Trophoblast cell (in vitro differentiated cells and primary cell): Measurements from ENCODE around the gene PSTK.
A peak's percentile ranks its signal among the peaks of the same experiment; 100 is the strongest.

Source experiments
- DNase-seq, 2 donors: peaks; one replicate each; pipeline ENCODE4 v3.0.0-alpha.2; 2016
- H2AFZ ChIP-seq: 2 replicates; pipeline ENCODE4 v1.6.1; 2013; ENCODE audit warnings: low read length, moderate library complexity, mild to moderate bottlenecking; ENCODE audit not compliant: insufficient read depth, poor library complexity
- H2AK5ac ChIP-seq: 2 replicates; pipeline ENCODE4 v1.6.1; 2013; ENCODE audit warnings: mild to moderate bottlenecking, low read length
- H2BK120ac ChIP-seq: 2 replicates; pipeline ENCODE4 v1.6.1; 2013; ENCODE audit warnings: low read length, mild to moderate bottlenecking, moderate library complexity; ENCODE audit not compliant: insufficient read depth, poor library complexity
- H2BK12ac ChIP-seq: 2 replicates; pipeline ENCODE4 v1.6.1; 2013; ENCODE audit warnings: mild to moderate bottlenecking, low read length, moderate library complexity
- H2BK5ac ChIP-seq: 2 replicates; pipeline ENCODE4 v1.6.1; 2013; ENCODE audit warnings: low read length, low read depth, moderate library complexity, mild to moderate bottlenecking; ENCODE audit not compliant: poor library complexity
- H3K14ac ChIP-seq: 2 replicates; pipeline ENCODE4 v1.6.1; 2013; ENCODE audit warnings: mild to moderate bottlenecking, low read length
- H3K18ac ChIP-seq: 2 replicates; pipeline ENCODE4 v1.6.1; 2013; ENCODE audit warnings: mild to moderate bottlenecking, low read length
- H3K23ac ChIP-seq: 2 replicates; pipeline ENCODE4 v1.6.1; 2013; ENCODE audit warnings: low read length
- H3K27ac ChIP-seq: 2 replicates; pipeline ENCODE4 v1.5.1; 2013; ENCODE audit warnings: low read depth, mild to moderate bottlenecking, inconsistent platforms, low read length, moderate library complexity
- H3K27me3 ChIP-seq: 2 replicates; pipeline ENCODE4 v1.6.1; 2013; ENCODE audit warnings: inconsistent platforms, mild to moderate bottlenecking, low read length, moderate library complexity; ENCODE audit not compliant: insufficient read depth
- H3K36me3 ChIP-seq, 2 experiments: 1 replicate in 1 of 2; 2 replicates in 1 of 2; pipeline ENCODE4 v1.6.1; 2013; ENCODE audit warnings: low read length in 2 of 2, mild to moderate bottlenecking in 2 of 2, moderate library complexity in 1 of 2; ENCODE audit not compliant: insufficient read depth in 2 of 2, control insufficient read depth in 1 of 2
- H3K4ac ChIP-seq: 2 replicates; pipeline ENCODE4 v1.6.1; 2013; ENCODE audit warnings: low read depth, mild to moderate bottlenecking, low read length, moderate library complexity
- H3K4me1 ChIP-seq, 2 experiments: 1 replicate in 1 of 2; 2 replicates in 1 of 2; pipeline ENCODE4 v1.6.1; 2013; ENCODE audit warnings: low read length in 2 of 2, mild to moderate bottlenecking in 2 of 2, moderate library complexity in 1 of 2; ENCODE audit not compliant: insufficient read depth in 2 of 2, control insufficient read depth in 1 of 2
- H3K4me2 ChIP-seq: 2 replicates; pipeline ENCODE4 v1.6.1; 2013; ENCODE audit warnings: inconsistent platforms, mild to moderate bottlenecking, low read length, moderate library complexity
- H3K4me3 ChIP-seq: 2 replicates; pipeline ENCODE4 v1.5.1; 2013; ENCODE audit warnings: mild to moderate bottlenecking, low read depth, low read length, inconsistent platforms
- H3K79me1 ChIP-seq: one replicate; pipeline ENCODE4 v1.6.1; 2013; ENCODE audit warnings: low read length
- H3K79me2 ChIP-seq: 2 replicates; pipeline ENCODE4 v1.6.1; 2013; ENCODE audit warnings: low read length, mild to moderate bottlenecking; ENCODE audit not compliant: control insufficient read depth, insufficient read depth, poor library complexity
- H3K9ac ChIP-seq: 2 replicates; pipeline ENCODE4 v1.6.1; 2013; ENCODE audit warnings: mild to moderate bottlenecking, low read length
- H3K9me3 ChIP-seq: 2 replicates; pipeline ENCODE4 v1.6.1; 2013; ENCODE audit warnings: low read depth, mild to moderate bottlenecking, control low read depth, inconsistent platforms, low read length; ENCODE audit not compliant: insufficient read depth
- H4K12ac ChIP-seq: 2 replicates; pipeline ENCODE4 v1.6.1; 2013; ENCODE audit warnings: low read depth, mild to moderate bottlenecking, low read length, moderate library complexity
- H4K8ac ChIP-seq: 2 replicates; pipeline ENCODE4 v1.6.1; 2013; ENCODE audit warnings: low read depth, mild to moderate bottlenecking, low read length, moderate library complexity
- H4K91ac ChIP-seq: one replicate; pipeline ENCODE4 v1.6.1; 2013; ENCODE audit warnings: low read depth, mild to moderate bottlenecking, low read length, moderate library complexity
- WGBS: extraction: QIAGEN DNeasy Blood & Tissue Kit; methylation state at CpG from one replicate; pipeline ENCODE4 v1.1.7; 2013; ENCODE audit warnings: missing lambda C conversion rate; ENCODE audit not compliant: insufficient read length, insufficient coverage; ENCODE audit errors: extremely low coverage; 5-methylcytosine and 5-hydroxymethylcytosine counted together

PSTK gene

DNA sequence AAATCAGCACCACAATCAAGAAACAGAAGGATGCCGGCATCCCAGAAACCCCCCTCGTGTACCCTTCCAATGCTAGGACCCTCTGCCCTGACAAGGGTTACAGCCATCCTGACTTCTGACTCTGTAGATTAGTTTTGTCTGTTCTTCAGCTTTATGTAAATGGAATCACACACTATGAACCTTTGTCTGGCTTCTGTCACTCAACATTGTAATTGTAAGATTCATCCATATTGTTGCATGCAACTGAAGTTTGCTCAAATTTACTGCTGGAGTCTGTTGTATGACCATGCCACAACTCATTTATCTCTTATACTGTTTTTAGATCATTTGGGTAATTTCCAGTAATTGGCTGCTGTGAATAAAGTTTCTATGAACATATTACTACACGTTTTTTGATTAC is 20.0 kb downstream of the PSTK start:
- H3K14ac ChIP-seq: no peak overlapping the region
- no peak overlapping the region for H3K27ac ChIP-seq
- no peak overlapping the region for H4K8ac ChIP-seq
- no peak overlapping the region for H3K23ac ChIP-seq
- no peak overlapping the region for H4K12ac ChIP-seq
- H2AK5ac ChIP-seq: no peak overlapping the region
- no peaks in the 10 kb centered on the region for H3K79me1 ChIP-seq
- no peaks in the 10 kb centered on the region for H3K79me2 ChIP-seq
- no peak overlapping the region for H3K18ac ChIP-seq
- WGBS: no CpG with 5 or more reads among the region's 3 CpGs
- H3K9me3 ChIP-seq: no peaks in the 10 kb centered on the region
- no peak overlapping the region for H2AFZ ChIP-seq
- no peak overlapping the region for H3K4me2 ChIP-seq
- no peak overlapping the region for H2BK5ac ChIP-seq
- DNase-seq: no peak
- no peak overlapping the region for H3K4me3 ChIP-seq
- H4K91ac ChIP-seq: no peak overlapping the region
- H2BK12ac ChIP-seq: no peak overlapping the region
- H2BK120ac ChIP-seq: no peak overlapping the region
- peaks cover 0 to 7% of the 10 kb centered on the region in 2 experiments for H3K36me3 ChIP-seq
- no peak overlapping the region for H3K9ac ChIP-seq
- no peak overlapping the region for H3K4ac ChIP-seq
- H3K4me1 ChIP-seq: no peaks in the 10 kb centered on the region
- no peaks in the 10 kb centered on the region for H3K27me3 ChIP-seq

DNA sequence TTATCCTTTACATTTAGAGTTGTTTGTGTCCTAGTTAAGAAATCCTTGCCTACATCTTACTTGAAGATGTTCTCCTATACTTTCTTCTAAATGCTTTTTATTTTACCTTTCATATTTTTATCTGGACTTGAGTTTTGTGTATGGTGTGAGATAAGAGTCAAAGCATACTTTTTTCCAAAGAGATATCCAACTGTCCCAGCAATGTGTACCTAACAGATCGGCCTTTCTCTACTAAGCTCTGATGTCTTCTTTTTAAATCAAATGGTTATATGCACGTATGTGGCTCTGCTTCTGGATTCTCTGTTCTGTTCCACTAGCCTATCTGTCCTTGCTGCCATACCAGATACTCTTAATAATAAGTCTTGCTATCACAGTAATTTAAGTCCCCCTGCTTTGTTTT is 21.2 kb downstream of the PSTK start:
- Histone ChIP-seq H3K4ac (no peak overlapping the region), H3K9me3 (no peaks in the 10 kb centered on the region), H2AFZ (no peak overlapping the region), H3K79me2 (no peaks in the 10 kb centered on the region), H3K14ac (no peak overlapping the region), H4K8ac (no peak overlapping the region), H4K12ac (no peak overlapping the region), H2BK5ac (no peak overlapping the region), H4K91ac (no peak overlapping the region), H3K18ac (no peak overlapping the region), H3K9ac (no peak overlapping the region), H3K23ac (no peak overlapping the region), H2BK120ac (no peak overlapping the region), H3K4me2 (no peak overlapping the region), H2BK12ac (no peak overlapping the region), H3K79me1 (no peaks in the 10 kb centered on the region), H3K27ac (no peak overlapping the region), H3K4me1 (no peaks in the 10 kb centered on the region), H3K36me3 (peaks cover 0 to 3% of the 10 kb centered on the region in 2 experiments), H3K27me3 (no peaks in the 10 kb centered on the region), H3K4me3 (no peak overlapping the region), H2AK5ac (no peak overlapping the region)
- no CpG with 5 or more reads among the region's 2 CpGs for WGBS
- no peak for DNase-seq

DNA sequence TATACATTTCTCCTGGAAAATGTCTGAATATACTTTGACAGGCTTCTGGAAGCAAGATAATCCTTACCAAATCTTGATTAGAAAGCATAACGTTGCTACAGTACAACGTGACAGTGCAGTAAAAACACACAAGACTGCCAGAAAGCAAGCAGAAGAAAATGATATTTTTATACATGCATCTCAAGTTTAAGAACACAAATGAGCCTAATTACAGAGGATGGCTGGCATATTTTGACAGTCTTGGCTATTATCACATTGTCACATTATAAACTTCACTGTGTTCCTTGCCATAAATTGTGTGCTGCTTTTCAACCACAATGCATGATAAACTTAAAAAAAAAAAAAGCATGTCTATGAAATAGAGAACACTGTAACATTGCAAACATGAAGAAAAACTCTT is 24.1 kb downstream of the PSTK start:
- Histone ChIP-seq H3K9me3 (peaks cover 2% of the 10 kb centered on the region), H2AFZ (no peak overlapping the region), H3K4me2 (no peak overlapping the region), H2BK5ac (no peak overlapping the region), H3K79me2 (peaks cover 11% of the 10 kb centered on the region), H2BK12ac (no peak overlapping the region), H2AK5ac (no peak overlapping the region), H3K27ac (no peak overlapping the region), H2BK120ac (no peak overlapping the region), H3K9ac (no peak overlapping the region), H3K79me1 (peaks cover 7% of the 10 kb centered on the region), H3K4ac (no peak overlapping the region), H3K23ac (no peak overlapping the region), H3K18ac (no peak overlapping the region), H3K14ac (no peak overlapping the region), H3K4me1 (peaks cover 0 to 2% of the 10 kb centered on the region in 2 experiments), H3K27me3 (no peaks in the 10 kb centered on the region), H4K8ac (no peak overlapping the region), H3K36me3 (no peaks in the 10 kb centered on the region), H3K4me3 (no peak overlapping the region), H4K12ac (no peak overlapping the region), H4K91ac (no peak overlapping the region)
- DNase-seq: no peak
- WGBS: no CpG with 5 or more reads among the region's 2 CpGs

DNA sequence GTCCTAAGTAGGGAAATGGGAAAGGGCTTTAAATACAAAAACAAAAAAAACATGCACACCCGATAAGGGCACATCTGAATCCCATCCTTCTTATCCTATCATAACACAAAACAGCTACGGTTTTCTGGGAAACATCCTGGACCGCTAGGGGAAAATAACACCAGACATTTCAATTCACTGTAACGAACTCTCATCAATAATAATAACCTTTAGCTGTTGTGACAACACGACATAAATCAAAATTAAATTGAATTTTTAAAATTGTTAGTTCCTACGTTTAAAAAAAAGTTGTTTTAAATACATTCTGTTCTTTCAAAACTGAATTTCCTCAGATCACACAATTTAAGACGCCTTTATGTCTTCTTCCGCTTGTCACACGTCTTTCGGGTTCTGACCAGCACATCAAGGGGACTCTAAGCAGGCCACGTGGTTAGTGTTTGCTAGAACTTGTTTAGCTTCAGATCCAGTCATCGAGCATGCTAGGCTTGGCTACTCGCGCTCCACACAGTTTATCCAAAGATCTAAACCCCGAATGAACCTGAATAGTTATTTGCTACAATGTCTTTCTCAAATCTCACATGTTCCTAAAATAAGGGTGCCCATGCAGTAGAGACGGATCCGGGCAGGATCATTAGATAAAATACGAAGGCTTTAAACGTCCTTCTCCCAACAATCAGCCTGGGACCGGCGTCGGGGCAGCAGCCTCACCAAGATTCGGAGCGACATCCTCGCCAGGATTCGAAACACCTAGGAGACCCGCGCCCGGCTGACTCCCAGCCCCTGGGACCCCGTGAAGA is 27.6 kb downstream of the PSTK start:
- peaks cover 0 to 5% of the 10 kb centered on the region in 2 experiments for H3K4me1 ChIP-seq
- H2BK120ac ChIP-seq: peak overlapping the region; percentile 67
- peak overlapping the region; percentile 30 for H2AK5ac ChIP-seq
- peak overlapping the region; percentile 95 for H4K12ac ChIP-seq
- H3K79me2 ChIP-seq: peaks cover 11% of the 10 kb centered on the region
- no peak overlapping the region for H3K27ac ChIP-seq
- H3K4me2 ChIP-seq: peak overlapping the region; percentile 98
- H3K36me3 ChIP-seq: no peaks in the 10 kb centered on the region
- peak; percentile 43 to 64 for DNase-seq
- peaks cover 7% of the 10 kb centered on the region for H3K79me1 ChIP-seq
- peak overlapping the region; percentile 97 for H2AFZ ChIP-seq
- peak overlapping the region; percentile 69 for H3K4ac ChIP-seq
- no CpG with 5 or more reads among the region's 30 CpGs for WGBS
- peaks cover 2% of the 10 kb centered on the region for H3K9me3 ChIP-seq
- peak overlapping the region; percentile 98 for H3K4me3 ChIP-seq
- H2BK12ac ChIP-seq: no peak overlapping the region
- H3K14ac ChIP-seq: no peak overlapping the region
- peak overlapping the region; percentile 85 for H4K91ac ChIP-seq
- peak overlapping the region; percentile 85 for H3K9ac ChIP-seq
- H3K23ac ChIP-seq: no peak overlapping the region
- peak overlapping the region; percentile 75 for H2BK5ac ChIP-seq
- H3K18ac ChIP-seq: peak overlapping the region; percentile 82
- peak overlapping the region; percentile 87 for H4K8ac ChIP-seq
- H3K27me3 ChIP-seq: no peaks in the 10 kb centered on the region
